GM19324 (cell line): ENCODE data around the gene NAT10.
"Not testable (repeated sequence)": the region's sequence is repeated elsewhere in the genome, so short reads cannot be mapped to it uniquely, and the experiment has no call there.

Experiments used
- ATAC-seq: cut with Tn5 transposase; IDR thresholded peaks from one replicate; pipeline ENCODE4 v1.9.1; 2021; ENCODE audit warnings: mild to moderate bottlenecking, moderate library complexity; ENCODE audit not compliant: unreplicated experiment, low FRiP score

Gene NAT10

DNA sequence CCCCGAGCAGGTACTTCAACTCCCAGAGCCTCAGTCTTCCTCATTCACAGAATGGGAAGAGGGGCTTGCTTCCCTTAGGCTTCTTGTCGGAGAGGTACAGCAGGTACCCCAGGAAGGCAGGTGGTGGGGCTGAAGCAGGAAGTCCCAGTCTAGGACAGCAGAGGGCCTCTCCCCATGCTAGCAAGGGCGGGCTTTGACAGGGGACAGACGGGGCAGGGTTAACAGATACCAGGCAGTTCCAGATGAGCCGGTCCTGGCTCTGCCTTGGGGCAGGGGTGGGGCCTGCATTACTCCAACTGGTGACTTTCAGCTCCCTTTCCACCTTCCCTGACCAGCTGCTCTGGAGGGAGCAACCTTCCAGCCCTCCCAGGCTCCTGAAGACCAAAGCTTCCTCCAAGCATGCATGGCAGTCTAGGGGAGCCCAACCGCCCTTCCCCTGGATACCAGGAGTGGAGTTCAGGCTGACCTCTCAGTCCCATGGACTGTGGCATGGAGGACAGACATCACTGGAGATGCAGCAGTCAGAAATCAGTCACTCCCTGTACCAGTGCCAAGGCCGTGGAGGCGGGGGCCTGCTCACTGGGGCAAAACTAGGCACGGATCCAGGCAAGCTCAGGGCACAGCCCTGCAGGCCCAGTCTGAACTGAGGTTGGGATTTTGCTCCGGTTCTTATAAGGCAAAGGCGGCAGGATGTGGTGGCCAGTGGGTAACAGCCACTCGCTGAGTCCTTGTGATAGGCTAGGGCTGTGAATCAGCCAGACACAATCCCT is 60.5 kb downstream of the NAT10 start:
- ATAC-seq = no peak

DNA sequence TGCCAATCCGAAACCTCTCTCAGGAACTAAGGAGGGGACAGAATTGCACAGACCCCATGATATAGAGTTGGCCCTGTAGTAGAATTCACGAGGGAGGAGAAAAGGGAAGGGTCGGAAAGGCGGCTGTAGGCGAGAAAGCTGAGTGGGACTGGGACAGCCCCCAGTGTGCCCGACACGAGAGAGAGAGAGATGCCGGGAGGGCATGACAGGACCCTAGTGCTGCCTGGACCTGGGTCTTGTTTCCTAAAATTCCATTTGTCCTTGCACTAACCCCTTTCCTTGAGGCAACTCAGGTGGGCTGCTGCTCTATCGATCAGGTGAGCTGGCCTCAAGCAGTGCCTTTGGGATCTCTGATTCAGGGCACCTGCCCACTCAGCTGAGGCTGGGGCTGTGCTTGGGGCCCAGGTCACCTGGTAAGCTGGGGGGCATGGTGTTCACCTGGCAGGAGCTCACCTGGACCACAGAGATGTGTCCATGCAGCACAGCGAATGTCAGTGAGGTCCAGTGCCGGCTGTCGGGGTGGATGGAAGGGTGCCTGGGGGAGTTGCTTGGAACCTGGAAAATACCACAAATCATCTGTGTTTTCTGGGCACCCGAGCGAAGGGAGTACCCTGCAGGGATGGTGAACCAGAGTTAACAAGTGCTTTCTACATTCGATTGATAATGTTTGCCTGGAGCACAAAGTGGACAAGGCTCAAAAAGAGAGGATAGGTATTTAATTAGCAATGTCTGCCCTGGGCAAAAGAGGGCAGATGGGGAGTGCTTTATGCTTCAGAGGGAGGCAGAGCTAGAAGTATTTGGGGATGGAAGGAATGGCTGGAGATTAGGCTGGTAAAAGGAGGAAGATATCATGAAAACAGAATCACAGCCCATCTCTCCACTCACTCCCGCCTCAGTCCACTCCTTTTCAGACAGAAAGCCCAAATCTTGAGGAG is 61.6 kb downstream of the NAT10 start:
- no peak for ATAC-seq

DNA sequence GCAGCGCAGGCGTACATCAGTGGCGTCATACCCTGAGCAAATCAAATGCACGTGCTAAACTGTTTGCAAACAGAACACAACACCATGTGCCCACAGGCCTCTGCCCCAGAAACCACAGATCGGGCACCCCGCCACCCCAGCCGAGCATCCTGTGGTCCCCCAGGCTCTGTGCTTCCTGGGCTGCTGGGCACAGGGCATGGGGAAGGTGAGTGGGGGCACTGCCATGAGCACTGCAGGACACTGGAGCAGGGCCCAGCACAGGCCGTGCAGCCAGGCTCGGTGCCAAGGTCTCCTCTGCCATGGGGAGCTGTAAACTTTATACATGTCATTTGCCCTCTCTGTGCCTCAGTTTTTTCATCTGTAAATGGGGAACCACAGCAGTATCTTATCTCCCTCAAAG is 62.5 kb downstream of the NAT10 start:
- ATAC-seq = no peak

DNA sequence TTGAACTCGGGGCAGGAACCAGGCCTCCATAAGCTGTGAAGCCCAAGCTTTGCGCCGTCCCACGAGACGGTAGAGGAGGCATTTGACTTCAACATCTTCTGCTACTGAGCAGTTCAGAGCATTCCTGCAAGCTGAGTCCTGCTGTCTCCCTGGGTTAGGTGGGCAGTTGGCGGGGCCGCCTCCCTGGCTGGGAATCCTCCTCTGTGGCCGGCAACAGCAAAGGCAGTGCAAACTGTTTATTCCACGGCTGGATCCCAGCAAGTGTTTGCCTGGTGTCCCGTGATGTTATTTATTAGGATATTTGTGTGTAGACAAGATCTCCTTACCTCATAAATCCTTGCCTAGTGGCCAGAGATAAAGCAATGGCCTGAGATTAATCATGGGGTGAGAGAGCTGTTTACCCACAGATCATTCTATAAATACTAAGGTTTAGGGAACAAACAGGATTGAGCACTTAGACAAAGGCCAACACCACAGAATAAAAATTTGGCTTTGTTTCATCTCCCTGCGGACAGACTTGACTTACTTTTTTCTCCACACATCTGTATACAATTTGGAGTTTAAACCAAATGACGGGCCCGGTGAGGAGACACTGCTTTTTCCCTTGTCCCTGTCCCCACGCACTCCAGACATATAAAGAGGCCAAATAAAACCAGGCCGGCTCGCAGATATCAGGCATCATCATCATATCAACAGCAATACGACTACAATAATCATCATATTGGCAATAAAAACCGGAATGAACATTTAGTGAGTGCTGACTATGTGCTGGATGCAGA is 63.4 kb downstream of the NAT10 start:
- no peak for ATAC-seq

DNA sequence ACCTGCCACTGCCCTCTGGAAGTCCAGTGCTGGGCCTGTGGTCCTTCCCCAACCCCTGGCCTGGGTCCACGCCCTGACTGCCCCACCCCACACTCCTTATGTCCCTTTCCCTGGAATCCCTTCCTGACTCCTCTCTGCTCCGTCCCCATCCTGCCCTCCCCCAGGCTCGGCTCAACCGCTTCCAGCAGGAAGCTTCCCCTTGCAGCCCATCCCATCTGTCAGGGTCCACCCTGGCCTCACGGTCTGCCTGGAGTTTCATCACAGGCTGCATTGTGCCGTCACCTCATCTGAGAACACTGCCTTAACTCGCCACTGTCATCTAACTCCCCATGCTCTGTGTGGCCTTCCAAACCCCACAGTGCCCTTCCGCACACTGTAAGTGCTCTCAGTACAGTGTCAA is 64.3 kb downstream of the NAT10 start:
- ATAC-seq = no peak

DNA sequence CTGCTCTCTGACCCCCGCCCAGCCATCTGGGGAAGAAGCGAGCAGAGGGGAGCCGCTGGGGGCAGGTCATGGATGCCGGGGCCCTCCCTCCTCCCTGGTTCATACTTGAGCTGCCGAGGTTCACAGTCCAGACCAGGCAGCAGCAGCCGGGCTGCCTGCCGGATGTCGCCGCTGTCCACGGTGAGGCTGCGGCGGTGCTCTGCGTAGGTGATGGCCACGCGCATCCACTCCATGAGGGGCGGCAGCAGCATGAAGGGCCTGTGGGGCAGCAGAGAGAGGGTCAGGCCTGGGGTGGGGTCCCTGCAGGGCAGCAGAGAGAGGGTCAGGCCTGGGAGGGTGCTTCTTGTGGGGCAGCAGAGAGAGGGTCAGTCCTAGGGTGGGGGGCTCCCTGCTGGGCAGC is 67.6 kb downstream of the NAT10 start:
- ATAC-seq = no peak

DNA sequence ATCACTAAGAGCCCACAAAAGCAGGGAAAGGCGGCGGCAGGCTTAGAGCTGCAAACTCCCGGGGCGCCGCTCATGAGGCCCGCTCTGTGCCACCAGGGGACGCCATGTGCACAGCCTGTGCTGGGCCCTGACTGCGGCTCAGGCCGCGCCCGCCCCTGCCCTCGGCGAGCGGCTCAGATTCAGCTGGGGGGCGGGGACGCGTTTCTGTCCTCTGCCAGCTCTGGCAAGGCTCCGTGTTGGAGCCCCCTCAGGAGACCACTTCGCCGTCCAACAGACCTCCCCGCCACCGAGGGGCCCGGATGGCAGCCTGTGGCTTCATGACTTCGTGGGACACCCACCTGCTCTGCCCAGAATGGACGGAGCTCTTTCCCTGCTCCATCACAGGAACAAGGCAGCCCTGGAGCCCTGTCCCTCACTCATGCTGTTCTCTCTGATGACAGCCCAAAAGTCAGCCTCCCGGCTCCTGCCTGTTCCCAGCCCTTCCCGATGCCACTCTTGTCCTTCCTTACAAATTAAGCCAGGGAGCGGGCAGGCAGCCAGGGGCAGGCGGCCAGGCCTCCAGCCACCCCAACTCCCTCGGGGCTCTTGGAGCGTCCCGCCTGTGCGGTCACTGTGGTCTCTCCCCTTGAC is 69.1 kb downstream of the NAT10 start:
- ATAC-seq = peak; percentile 81

DNA sequence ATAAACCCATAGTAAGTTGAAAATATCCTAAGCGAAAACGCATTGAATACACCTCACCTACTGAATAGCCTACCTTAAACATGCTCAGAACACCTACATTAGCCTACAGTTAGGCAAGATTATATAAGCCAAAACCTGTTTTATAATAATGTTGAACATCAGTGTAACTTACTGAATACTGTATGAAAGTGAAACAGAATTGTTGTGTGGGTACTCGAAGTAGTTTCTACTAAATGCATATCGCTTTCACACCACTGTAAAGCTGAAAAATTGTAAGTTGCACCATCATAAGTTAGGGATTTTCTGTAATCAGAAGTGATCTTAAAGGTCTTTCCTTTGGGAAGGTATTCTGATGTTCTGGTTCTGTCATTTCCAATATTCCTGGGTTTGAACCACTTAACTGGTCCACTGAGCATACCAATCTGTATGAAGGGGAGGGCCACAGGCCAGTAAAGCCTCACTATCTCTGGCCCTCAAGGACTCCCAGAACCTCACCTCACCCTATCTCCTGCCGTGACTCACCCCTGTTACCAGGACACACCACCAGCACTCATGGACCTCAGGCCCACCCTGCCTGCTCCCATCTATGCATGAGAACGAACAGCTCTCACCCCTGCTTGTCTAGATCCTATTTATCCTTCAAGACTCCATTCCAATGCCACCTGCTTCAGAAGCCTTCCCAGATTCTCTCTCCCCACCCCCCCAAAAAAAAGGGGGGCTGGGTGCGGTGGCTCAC is 70.0 kb downstream of the NAT10 start:
- no peak for ATAC-seq

DNA sequence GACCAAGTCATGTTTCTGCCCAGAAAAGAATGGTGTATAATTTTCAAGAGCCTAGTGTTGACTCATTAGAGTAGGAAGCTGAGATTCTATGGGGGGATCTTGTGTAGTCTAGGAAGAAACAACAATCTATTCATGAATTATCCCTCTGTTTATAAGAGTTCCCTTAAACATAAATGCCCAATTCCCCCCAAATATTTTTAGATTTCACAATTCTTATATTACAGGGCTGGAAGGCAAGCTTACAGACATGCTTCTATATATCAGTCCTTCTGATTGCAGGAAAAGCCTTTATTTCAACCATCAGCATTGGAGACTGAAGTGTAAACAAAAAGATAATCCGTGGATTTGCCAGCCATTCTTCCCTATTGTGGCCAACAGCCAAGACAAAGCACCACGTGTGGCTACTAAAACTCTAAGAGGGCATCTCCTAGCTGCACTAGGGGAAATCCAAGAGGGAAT is 71.4 kb downstream of the NAT10 start:
- no peak for ATAC-seq

DNA sequence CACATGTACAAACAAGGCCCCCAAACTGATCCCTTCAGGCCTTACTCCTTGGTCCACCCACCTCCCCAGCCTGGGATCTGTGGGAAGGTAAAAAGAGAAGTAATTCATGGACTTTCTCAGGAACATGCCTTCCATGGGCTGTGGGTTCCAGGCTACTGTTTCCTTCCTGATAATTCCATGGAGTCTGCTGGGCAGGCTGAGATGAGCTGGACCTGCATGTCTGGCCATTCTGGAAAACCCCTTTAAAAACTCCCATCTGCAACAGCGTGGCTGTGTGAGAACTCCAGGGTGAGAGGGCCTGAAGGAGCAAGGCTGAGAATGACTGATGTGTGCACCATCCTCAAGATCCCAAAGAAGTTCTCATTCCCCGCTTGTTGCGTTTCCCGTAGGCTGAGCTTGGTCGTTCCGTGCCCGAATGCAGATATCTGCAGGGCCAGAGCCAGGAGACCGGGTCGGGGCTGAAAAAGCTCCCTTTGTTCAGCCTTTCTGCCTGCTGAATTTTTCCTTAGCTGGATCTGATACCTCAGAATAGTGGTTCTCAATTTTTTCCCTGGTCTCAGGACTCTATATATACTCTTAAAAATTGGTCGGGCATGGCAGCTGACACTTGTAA is 72.9 kb downstream of the NAT10 start:
- no peak for ATAC-seq

DNA sequence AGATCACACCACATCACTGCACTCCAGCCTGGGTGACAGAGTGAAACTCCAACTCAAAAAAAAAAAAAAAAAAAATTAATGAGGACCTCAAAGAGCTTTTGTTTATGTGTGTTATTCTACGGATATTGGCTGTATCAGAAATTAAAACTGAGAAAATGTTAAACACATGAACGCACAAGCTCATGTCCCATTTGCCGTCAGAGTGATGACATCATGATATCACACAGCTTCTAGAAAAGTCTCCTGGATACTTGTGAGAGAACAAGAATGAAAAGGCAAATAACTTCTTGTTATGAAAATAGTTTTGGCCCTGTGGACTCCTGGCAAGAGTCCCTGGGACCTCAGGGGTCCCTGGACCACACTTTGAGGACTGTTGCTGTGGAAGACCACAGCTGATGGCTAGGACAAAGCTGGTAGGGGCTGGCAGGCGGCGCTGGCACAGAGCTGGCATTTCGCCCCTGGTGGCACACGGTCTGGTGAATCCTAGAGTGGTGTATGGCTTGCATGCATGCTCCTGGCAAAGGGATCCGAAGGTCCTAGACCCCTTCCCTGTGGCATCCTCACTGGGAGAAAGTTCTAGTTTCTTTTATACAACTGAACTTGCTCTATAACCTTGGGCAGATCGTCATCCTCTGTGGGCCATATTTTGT is 73.7 kb downstream of the NAT10 start:
- no peak for ATAC-seq

DNA sequence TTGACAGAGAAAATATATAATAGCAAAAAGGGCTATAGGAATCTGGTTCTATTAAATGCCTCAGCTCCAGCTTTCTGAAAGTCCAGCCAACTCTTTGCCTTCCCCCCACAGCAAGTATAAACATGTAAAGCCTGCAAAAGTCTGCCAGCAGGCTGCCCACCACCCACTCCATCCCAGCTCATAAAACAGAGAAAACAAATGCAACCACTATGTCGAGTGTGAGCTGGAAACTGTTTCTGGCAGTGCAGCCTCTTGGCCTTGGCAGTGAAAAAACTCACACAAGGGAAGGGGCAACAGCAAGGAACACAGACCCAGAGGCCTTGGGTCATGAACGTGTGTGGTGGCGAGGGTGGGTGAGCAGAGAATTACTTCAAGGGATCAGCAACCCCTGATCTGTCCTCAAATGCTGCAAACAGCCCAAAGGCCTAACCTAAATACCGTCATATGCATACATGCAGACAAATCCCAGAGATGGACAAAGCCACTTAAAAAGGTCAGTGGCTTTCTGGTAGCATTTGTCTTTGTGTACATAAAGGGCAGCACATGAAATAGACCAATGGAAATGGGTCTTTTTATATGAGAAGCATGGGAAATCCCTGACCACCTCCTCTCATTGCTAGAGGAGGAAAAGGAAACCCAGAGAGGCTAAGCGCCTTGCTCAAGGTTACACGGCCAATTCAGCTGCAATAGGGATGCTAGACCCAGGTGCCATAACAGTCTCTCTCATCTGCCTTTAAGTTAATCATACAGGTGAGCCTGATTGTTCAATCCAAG is 74.8 kb downstream of the NAT10 start:
- ATAC-seq = no peak

DNA sequence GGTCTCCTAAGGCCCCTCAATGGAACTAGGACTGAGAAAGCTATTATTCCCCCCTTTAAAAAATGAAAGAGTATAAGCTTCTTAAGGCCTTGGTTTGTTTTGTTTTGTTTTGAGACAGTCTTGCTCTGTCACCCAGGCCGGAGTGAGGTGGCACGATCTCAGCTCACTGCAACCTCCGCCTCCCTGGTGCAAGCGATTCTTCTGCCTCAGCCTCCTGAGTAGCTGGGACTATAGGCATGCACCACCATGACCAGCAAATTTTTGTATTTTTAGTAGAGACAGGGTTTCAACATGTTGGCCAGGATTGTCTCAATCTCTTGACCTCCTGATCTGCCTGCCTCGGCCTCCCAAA is 75.4 kb downstream of the NAT10 start:
- not testable (repeated sequence) for ATAC-seq

DNA sequence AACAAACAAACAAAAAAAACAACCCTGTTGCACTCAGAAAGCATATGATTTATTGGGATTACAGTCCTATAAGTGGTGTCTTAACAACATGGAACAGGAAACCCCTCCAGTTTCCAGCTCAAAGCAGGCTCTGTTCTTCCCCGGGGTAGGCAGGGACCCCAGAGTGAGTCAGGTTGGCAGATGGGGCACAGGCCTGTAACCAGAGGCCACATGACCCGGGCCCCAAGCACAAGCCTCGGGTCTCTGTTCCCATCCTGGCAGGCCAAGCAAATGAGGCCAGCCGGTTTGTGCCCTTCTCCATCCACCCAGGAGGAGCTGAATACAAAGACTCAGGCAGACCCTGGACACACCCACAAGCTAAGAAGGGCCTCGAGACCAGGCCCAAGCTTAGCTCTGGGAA is 75.8 kb downstream of the NAT10 start:
- no peak for ATAC-seq

DNA sequence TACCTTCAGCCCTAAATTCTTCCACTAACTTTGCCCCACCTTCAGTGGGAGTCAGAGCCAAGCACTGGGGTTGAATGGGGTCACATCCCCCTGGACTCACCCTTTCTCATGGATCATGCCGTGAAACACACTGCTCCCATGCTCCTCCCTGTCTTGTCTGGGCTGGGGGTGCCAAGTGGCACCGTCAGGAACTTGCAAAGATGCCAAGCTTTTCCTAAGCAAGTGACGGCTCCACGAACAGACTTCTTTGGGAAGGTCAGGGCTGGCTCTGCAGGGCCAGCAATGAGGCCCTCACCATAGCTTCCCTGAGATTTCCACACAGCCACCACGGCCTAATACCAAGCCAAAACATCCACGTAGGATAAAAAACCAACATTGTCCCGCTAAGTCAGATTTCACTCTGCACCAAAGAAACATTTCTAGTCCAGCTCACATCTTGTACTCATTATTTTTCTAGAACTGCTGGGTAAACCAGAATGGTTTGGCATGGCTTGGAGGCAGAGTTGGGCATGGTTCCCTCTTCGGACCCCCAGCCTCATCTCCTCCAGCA is 76.5 kb downstream of the NAT10 start:
- ATAC-seq = no peak

DNA sequence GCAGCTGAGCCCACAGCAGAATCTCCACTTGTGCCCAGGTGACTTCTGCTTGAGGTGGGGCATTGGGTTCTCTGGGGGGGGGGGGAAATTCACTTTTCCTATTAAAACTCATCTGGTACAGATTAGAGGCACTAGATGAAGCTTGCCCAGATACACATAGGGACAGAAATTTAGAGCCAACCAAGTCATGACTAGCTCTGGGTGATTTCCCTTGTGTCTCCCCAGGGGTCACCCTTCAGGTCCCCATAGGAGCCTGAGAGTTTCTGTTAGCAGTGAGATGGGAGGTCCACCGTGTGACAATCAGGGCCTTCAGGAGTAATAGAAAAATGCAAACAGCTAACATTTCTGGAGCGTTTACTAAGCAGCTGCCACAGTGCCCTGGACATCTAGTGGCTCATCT is 77.0 kb downstream of the NAT10 start:
- ATAC-seq = no peak

DNA sequence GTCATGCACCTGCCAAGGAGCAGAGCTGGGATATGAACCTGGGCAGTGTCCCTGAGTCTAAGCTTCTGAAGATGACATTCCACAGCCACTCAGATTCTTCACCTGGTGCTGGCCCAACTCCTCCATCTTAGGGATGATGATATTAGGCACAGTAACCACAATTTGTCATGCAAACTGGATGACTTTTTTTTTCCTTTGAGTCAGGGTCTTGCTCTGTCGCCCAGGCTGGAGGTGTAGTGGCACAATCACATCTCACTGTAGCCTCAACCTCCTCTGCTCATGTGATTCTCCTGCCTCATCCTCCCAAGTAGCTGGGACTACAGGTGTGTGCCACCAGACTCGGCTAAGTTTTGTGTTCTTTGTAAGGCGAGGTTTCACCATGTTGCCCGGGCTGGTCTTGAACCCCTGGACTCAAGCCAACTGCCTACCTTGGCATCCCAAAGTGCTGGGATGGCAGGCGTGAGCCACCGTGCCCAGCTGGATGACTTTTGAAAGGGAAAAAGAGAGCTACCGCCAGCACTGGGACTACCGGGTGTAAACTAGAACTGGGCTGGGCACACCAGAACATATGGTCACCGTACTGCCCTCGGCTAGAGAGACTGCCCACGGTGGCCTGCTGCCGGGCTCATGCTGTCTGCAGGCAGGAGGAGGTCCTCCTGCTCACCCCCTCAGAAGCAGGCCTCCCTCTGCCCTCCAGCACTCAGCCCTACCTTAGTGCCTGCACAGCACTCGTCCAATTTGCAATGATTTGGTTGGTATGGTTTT is 77.7 kb downstream of the NAT10 start:
- ATAC-seq = no peak
